Neuronal stem cell (in vitro differentiated cells): ENCODE results near the gene LDB3.

Experiments
- DNase-seq: peaks from one replicate; pipeline ENCODE4 v3.0.0-alpha.2; 2013; ENCODE audit warnings: low spot score
- H2AFZ ChIP-seq: one replicate; pipeline ENCODE4 v1.6.1; 2013; ENCODE audit warnings: mild to moderate bottlenecking, low read length, inconsistent platforms
- H2AK5ac ChIP-seq: 2 replicates; pipeline ENCODE4 v1.6.1; 2013; ENCODE audit warnings: low read depth, mild to moderate bottlenecking, inconsistent platforms, low read length, moderate library complexity, mixed read lengths
- H2BK120ac ChIP-seq: 2 replicates; pipeline ENCODE4 v1.6.1; 2013; ENCODE audit warnings: low read depth, mild to moderate bottlenecking, inconsistent platforms, low read length, moderate library complexity, mixed read lengths
- H2BK12ac ChIP-seq: one replicate; pipeline ENCODE4 v1.6.1; 2013; ENCODE audit warnings: low read length, inconsistent platforms
- H2BK15ac ChIP-seq: 2 replicates; pipeline ENCODE4 v1.6.1; 2013; ENCODE audit warnings: mild to moderate bottlenecking, low read length, inconsistent platforms, mixed read lengths
- H2BK5ac ChIP-seq: one replicate; pipeline ENCODE4 v1.6.1; 2013; ENCODE audit warnings: inconsistent platforms, mild to moderate bottlenecking, low read length, moderate library complexity
- H3K14ac ChIP-seq: one replicate; pipeline ENCODE4 v1.6.1; 2013; ENCODE audit warnings: low read length, inconsistent platforms
- H3K18ac ChIP-seq: 2 replicates; pipeline ENCODE4 v1.6.1; 2013; ENCODE audit warnings: low read length, inconsistent platforms
- H3K23ac ChIP-seq: 2 replicates; pipeline ENCODE4 v1.6.1; 2013; ENCODE audit warnings: low read depth, mild to moderate bottlenecking, mixed read lengths, low read length, inconsistent platforms; ENCODE audit not compliant: poor library complexity
- H3K27ac ChIP-seq: replicated peaks from 3 replicates; pipeline ENCODE4 v1.5.1; 2013; ENCODE audit warnings: low read length, inconsistent platforms
- H3K27me3 ChIP-seq, 3 experiments: 2 replicates each; pipeline ENCODE4 v1.6.1; 2013; ENCODE audit warnings: low read length in 3 of 3, mild to moderate bottlenecking in 2 of 3, inconsistent platforms in 1 of 3, low read depth in 1 of 3, mixed read lengths in 1 of 3, moderate library complexity in 1 of 3; ENCODE audit not compliant: control insufficient read depth in 3 of 3, insufficient read depth in 3 of 3
- H3K36me3 ChIP-seq, 2 donors: replicated peaks in 1 of 2; 2 replicates each; pipeline ENCODE4 v1.6.1; 2013; ENCODE audit warnings: low read length in 2 of 2; ENCODE audit not compliant: control insufficient read depth in 2 of 2, insufficient read depth in 2 of 2
- H3K4ac ChIP-seq: 2 replicates; pipeline ENCODE4 v1.6.1; 2013; ENCODE audit warnings: inconsistent platforms, mild to moderate bottlenecking, low read length, moderate library complexity
- H3K4me1 ChIP-seq, 2 donors: 1 replicate in 1 of 2; 2 replicates in 1 of 2; pipeline ENCODE4 v1.6.1; 2013; ENCODE audit warnings: low read length in 2 of 2, low read depth in 1 of 2; ENCODE audit not compliant: control insufficient read depth in 2 of 2, insufficient read depth in 1 of 2
- H3K4me2 ChIP-seq: one replicate; pipeline ENCODE4 v1.6.1; 2013; ENCODE audit warnings: mild to moderate bottlenecking, low read length, inconsistent platforms; ENCODE audit not compliant: insufficient read depth, poor library complexity, severe bottlenecking
- H3K4me3 ChIP-seq, 2 donors: 2 replicates each; pipeline ENCODE4 v1.5.1; 2013; ENCODE audit warnings: low read length in 2 of 2, mild to moderate bottlenecking in 2 of 2, inconsistent platforms in 1 of 2, moderate library complexity in 1 of 2
- H3K79me1 ChIP-seq: one replicate; pipeline ENCODE4 v1.6.1; 2013; ENCODE audit warnings: low read depth, mild to moderate bottlenecking, inconsistent platforms, low read length, moderate library complexity
- H3K9ac ChIP-seq: one replicate; pipeline ENCODE4 v1.6.1; 2013; ENCODE audit warnings: mild to moderate bottlenecking, low read depth, low read length, inconsistent platforms; ENCODE audit not compliant: poor library complexity
- H3K9me3 ChIP-seq, 2 donors: replicated peaks in 1 of 2; 2 replicates each; pipeline versions ENCODE3 to v1.6.1; 2013; ENCODE audit warnings: low read length in 2 of 2, mild to moderate bottlenecking in 2 of 2, inconsistent platforms in 1 of 2, low read depth in 1 of 2, mixed read lengths in 1 of 2, moderate library complexity in 1 of 2; ENCODE audit not compliant: control insufficient read depth in 2 of 2, insufficient read depth in 1 of 2
- H4K8ac ChIP-seq: one replicate; pipeline ENCODE4 v1.6.1; 2013; ENCODE audit warnings: low read depth, mild to moderate bottlenecking, inconsistent platforms, low read length, moderate library complexity
- H4K91ac ChIP-seq: one replicate; pipeline ENCODE4 v1.6.1; 2013; ENCODE audit warnings: low read length, low read depth, mild to moderate bottlenecking, inconsistent platforms; ENCODE audit not compliant: poor library complexity
- WGBS, 2 donors: extraction: QIAGEN DNeasy Blood & Tissue Kit; methylation state at CpG; one replicate each; pipeline ENCODE4 v1.1.7; 2013; ENCODE audit warnings: missing lambda C conversion rate in 2 of 2, mixed read lengths in 1 of 2; ENCODE audit not compliant: insufficient read length in 2 of 2, insufficient replicate concordance in 1 of 2; ENCODE audit errors: extremely low coverage in 2 of 2; 5-methylcytosine and 5-hydroxymethylcytosine counted together

The LDB3 gene

GRCh38 chr10:86659721-86660453 lies 8.4 kb upstream of the LDB3 start:
- Histone ChIP-seq H3K27me3 (peaks cover 0 to 32% (median 0%) of the 10 kb centered on the region in 3 experiments), H3K18ac (peak overlapping the region; percentile 3), H3K79me1 (no peaks in the 10 kb centered on the region), H3K14ac (no peak overlapping the region), H4K8ac (no peak overlapping the region), H3K4ac (peak overlapping the region; percentile 7), H3K9me3 (no peaks in the 10 kb centered on the region), H4K91ac (no peak overlapping the region), H3K36me3 (no peaks in the 10 kb centered on the region), H2BK120ac (no peak overlapping the region), H3K9ac (no peak overlapping the region), H3K4me2 (no peak overlapping the region), H3K27ac (no peak overlapping the region), H2BK15ac (peak overlapping the region; percentile 10), H2AFZ (no peak overlapping the region), H2AK5ac (peak overlapping the region; percentile 78), H2BK5ac (no peak overlapping the region), H3K4me1 (peaks cover 2 to 8% of the 10 kb centered on the region in 2 donors), H2BK12ac (peak overlapping the region; percentile 2), H3K4me3 (no peak overlapping the region), H3K23ac (peak overlapping the region; percentile 47)
- WGBS, 2 donors, result no CpG with 5 or more reads among the region's 17 CpGs
- no peak for DNase-seq

- H2AFZ ChIP-seq, result no peak overlapping the region
- no peak overlapping the region for H3K4me3 ChIP-seq
- peak overlapping the region; percentile 55 for H2BK15ac ChIP-seq
- H3K18ac ChIP-seq, result peak overlapping the region; percentile 65
- no peak overlapping the region for H3K27ac ChIP-seq
- no peak for DNase-seq
- H3K79me1 ChIP-seq, result peaks cover 2% of the 10 kb centered on the region
- H3K14ac ChIP-seq, result no peak overlapping the region
- H3K4me2 ChIP-seq, result no peak overlapping the region
- no peak overlapping the region for H2BK12ac ChIP-seq
- H3K4me1 ChIP-seq, result peaks cover 11 to 18% of the 10 kb centered on the region in 2 donors
- no peak overlapping the region for H3K4ac ChIP-seq
- no peak overlapping the region for H2BK5ac ChIP-seq
- no CpG with 5 or more reads among the region's 17 CpGs for WGBS, 2 donors
- H3K36me3 ChIP-seq, result no peaks in the 10 kb centered on the region
- peak overlapping the region; percentile 86 for H2AK5ac ChIP-seq
- no peak overlapping the region for H2BK120ac ChIP-seq
- peak overlapping the region; percentile 30 for H3K9ac ChIP-seq
- H3K9me3 ChIP-seq, result no peaks in the 10 kb centered on the region
- H4K91ac ChIP-seq, result no peak overlapping the region
- peak overlapping the region; percentile 77 for H3K23ac ChIP-seq
- peaks cover 0 to 32% (median 0%) of the 10 kb centered on the region in 3 experiments for H3K27me3 ChIP-seq
- no peak overlapping the region for H4K8ac ChIP-seq
Observed at GRCh38 chr10:86661161-86662025, 6.9 kb upstream of the LDB3 start.

GRCh38 chr10:86662186-86663045 lies 5.9 kb upstream of the LDB3 start:
- Histone ChIP-seq H3K9me3 (no peaks in the 10 kb centered on the region), H3K23ac (no peak overlapping the region)
- no peak for DNase-seq

More at GRCh38 chr10:86662186-86663045, 5.9 kb upstream of the LDB3 start:
- H3K14ac ChIP-seq, result no peak overlapping the region
- H3K27ac ChIP-seq, result no peak overlapping the region
- no peak overlapping the region for H3K9ac ChIP-seq
- H3K4me3 ChIP-seq, result no peak overlapping the region
- peaks cover 11 to 18% of the 10 kb centered on the region in 2 donors for H3K4me1 ChIP-seq
- H3K4me2 ChIP-seq, result no peak overlapping the region
- no peak overlapping the region for H2BK120ac ChIP-seq
- H2AFZ ChIP-seq, result no peak overlapping the region
- H4K8ac ChIP-seq, result no peak overlapping the region
- no peak overlapping the region for H2BK5ac ChIP-seq
- no peak overlapping the region for H4K91ac ChIP-seq
- H3K18ac ChIP-seq, result peak overlapping the region; percentile 65
- H3K36me3 ChIP-seq, result no peaks in the 10 kb centered on the region
- peaks cover 0 to 34% (median 0%) of the 10 kb centered on the region in 3 experiments for H3K27me3 ChIP-seq
- H2BK12ac ChIP-seq, result peak overlapping the region; percentile 58
- H2AK5ac ChIP-seq, result peak overlapping the region; percentile 86
- H2BK15ac ChIP-seq, result peak overlapping the region; percentile 55
- H3K4ac ChIP-seq, result no peak overlapping the region
- peaks cover 2% of the 10 kb centered on the region for H3K79me1 ChIP-seq
- WGBS, 2 donors, result no CpG with 5 or more reads among the region's 19 CpGs
